ENCODE measurements around the gene KHDC3L.

DNA sequence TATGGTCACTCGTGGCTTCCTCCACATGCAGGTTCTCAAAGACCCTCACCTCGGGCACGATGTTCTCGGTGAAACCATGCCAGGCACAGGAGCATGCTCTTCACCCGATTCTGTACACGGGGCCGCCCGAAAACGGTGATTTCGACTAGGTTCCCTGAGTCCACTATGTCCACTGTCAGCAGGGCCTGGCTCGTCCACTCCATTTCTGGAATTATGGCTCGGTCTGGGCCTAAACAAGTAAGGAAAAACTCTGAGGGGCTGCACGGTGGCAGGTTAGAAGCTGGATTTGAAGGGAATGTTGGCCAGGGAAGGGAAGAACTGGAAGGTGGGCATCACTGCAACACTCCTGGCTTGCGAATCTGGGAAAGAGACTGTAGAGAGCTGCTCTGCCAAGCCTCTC lies 6.7 kb downstream of the KHDC3L start:
- no peak for TF ChIP-seq JUND (IDR thresholded peaks at IDR 0.05; ENCODE audit: low read length)
- TF ChIP-seq EZH2 (IDR thresholded peaks at IDR 0.05; ENCODE audit: low read depth, low read length, severe bottlenecking), result no peak
- no peak for TF ChIP-seq TAF1 (IDR thresholded peaks at IDR 0.05; ENCODE audit: low read depth, low read length)
- TF ChIP-seq EP300 (IDR thresholded peaks at IDR 0.05; ENCODE audit: borderline replicate concordance in 1 of 2, low read depth in 2 of 2, low read length in 2 of 2), result no peak
- TF ChIP-seq, protein P1, sequence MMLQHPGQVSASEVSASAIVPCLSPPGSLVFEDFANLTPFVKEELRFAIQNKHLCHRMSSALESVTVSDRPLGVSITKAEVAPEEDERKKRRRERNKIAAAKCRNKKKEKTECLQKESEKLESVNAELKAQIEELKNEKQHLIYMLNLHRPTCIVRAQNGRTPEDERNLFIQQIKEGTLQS (IDR thresholded peaks at IDR 0.05; ENCODE audit: insufficient read depth, low read depth, low read length), result no peak
- no peak for TF ChIP-seq CREB1 (IDR thresholded peaks at IDR 0.05)
- TF ChIP-seq TCF12 (IDR thresholded peaks at IDR 0.05; ENCODE audit: low read depth, low read length), result no peak
- no peak for TF ChIP-seq POLR2AphosphoS5 (IDR thresholded peaks at IDR 0.05; ENCODE audit: low read depth, low read length)

Data from H1 (cell line).